ENCODE data around the gene KIF3B.
A peak's percentile ranks its signal among the peaks of the same experiment; 100 is the strongest.
"Not testable (repeated sequence)": the region's sequence is repeated elsewhere in the genome, so short reads cannot be mapped to it uniquely, and the experiment has no call there.

The KIF3B gene

DNA sequence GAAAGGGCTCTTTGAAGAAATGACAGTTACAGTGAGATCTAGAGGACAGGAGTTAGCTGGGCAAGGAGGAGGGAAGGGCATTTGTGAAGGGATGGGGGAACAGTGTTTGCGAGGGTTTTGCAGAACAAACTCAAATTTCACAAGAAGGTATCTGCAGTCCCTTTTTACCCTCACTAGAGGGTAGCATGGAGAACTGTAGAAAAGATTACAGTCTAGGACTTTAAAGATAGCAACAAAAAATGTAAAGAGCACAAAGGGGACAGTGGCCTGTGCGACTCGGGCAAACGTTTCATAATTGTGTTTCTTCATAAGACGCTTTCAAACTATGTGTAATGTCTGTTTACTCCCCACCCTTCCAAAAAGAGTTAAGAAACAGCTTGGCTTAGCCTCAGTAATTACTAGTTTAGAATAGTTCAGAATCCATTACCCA lies 59.5 kb downstream of the KIF3B start:
- H3K4me3 ChIP-seq (replicated peaks; ENCODE audit: low read depth, low read length), result no peak overlapping the region
- no peak for DNase-seq (ENCODE audit: extremely low read depth, low read depth)
- TF ChIP-seq, protein P1, sequence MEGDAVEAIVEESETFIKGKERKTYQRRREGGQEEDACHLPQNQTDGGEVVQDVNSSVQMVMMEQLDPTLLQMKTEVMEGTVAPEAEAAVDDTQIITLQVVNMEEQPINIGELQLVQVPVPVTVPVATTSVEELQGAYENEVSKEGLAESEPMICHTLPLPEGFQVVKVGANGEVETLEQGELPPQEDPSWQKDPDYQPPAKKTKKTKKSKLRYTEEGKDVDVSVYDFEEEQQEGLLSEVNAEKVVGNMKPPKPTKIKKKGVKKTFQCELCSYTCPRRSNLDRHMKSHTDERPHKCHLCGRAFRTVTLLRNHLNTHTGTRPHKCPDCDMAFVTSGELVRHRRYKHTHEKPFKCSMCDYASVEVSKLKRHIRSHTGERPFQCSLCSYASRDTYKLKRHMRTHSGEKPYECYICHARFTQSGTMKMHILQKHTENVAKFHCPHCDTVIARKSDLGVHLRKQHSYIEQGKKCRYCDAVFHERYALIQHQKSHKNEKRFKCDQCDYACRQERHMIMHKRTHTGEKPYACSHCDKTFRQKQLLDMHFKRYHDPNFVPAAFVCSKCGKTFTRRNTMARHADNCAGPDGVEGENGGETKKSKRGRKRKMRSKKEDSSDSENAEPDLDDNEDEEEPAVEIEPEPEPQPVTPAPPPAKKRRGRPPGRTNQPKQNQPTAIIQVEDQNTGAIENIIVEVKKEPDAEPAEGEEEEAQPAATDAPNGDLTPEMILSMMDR (IDR thresholded peaks at IDR 0.05; ENCODE audit: low read depth, low read length, missing control alignments), result peak; percentile 43

DNA sequence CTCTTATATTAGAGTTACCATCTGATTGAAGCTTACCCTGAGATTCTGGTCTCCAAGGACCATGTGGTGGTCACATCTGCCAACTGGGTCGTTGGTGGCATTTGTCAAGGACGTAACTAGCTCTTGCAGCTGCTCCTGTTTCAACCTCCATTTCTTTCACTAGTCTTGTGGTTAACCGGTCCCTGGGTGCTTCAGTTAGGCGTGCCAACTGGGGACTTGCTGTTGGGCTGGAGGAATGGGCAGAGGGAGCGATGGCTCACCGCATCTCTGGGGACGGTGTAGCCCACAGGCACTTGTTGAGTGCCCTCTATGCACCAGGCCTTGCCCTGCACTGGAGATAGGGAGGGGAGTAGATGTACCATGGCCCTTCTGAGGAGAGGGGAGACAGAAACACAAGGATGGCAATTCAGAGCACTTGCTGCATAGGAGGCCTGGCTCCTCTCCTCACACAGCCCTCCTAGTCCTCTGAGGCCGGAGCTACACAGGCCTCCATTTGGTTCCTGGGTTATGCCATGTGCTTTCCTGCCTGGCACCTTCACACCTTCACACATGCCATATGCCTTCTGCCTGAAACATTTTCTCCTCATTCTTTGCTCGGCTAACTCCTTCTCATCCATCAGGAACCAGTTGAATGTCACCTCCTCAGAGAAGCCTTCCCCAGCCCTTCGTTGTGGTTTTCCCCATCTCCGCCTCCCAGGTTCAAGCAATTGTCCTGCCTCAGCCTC lies 60.6 kb downstream of the KIF3B start:
- TF ChIP-seq, protein P1 (IDR thresholded peaks at IDR 0.05; ENCODE audit: low read depth, low read length, missing control alignments), result no peak
- no peak overlapping the region for H3K4me3 ChIP-seq (replicated peaks; ENCODE audit: low read depth, low read length)
- DNase-seq (ENCODE audit: extremely low read depth, low read depth), result no peak

DNA sequence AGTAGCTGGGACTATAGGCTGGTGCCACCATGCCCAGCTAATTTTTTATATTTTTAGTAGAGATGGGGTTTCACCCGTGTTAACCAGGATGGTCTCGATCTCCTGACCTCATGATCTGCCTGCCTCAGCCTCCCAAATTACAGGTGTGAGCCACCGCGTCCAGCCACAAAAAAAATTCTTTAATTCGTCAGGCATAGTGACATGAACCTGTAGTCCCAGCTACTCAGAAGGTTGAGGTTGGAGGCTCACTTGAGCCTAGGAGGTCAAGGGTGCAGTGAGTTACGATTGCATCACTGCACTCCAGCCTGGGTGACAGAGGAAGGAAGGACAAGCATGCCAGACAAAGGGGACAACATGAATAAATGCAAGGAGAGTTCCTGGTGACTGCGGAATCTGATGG lies 61.2 kb downstream of the KIF3B start:
- no peak for DNase-seq (ENCODE audit: extremely low read depth, low read depth)
- H3K4me3 ChIP-seq (replicated peaks; ENCODE audit: low read depth, low read length), result no peak overlapping the region
- TF ChIP-seq, protein P1 (IDR thresholded peaks at IDR 0.05; ENCODE audit: low read depth, low read length, missing control alignments), result no peak

DNA sequence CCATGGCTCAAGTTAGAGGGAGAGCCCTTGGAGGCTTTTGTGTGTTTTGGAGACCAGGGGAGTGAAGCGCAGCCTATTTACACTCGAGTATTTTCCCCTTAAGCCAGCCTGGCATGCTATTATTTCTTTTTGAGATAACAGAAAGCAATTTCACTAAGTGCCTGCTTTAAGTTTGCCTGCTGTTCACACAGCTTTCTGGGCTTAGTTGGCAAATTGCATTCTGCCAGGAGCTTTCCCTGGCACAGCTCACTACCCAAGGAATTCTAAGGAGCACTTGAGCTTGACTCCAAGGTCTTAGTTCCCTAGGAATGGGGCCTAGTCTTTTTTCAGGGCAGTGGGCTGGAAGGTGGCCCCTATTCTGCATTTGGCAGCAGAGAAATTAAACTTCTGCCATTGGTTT lies 61.7 kb downstream of the KIF3B start:
- no peak for DNase-seq (ENCODE audit: extremely low read depth, low read depth)
- TF ChIP-seq, protein P1 (IDR thresholded peaks at IDR 0.05; ENCODE audit: low read depth, low read length, missing control alignments), result no peak
- no peak overlapping the region for H3K4me3 ChIP-seq (replicated peaks; ENCODE audit: low read depth, low read length)

DNA sequence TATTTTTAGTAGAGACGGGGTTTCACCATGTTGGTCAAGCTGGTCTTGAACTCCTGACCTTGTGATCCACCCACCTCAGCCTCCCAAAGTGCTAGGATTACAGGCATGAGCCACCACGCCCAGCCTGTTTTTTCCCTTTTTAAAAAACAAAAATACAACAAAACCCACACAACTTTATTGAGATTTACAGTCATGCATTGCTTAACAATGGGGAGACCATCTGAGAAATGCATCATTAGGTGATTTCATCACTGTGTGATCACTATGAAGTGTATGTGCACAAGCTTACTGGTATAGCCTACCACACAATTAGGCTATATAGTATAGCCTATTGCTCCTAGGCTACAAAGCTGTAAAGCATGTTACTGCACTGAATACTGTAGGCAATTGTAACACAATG lies 63.6 kb downstream of the KIF3B start:
- DNase-seq (ENCODE audit: extremely low read depth, low read depth); H3K4me3 ChIP-seq (replicated peaks; ENCODE audit: low read depth, low read length): not testable (repeated sequence)

DNA sequence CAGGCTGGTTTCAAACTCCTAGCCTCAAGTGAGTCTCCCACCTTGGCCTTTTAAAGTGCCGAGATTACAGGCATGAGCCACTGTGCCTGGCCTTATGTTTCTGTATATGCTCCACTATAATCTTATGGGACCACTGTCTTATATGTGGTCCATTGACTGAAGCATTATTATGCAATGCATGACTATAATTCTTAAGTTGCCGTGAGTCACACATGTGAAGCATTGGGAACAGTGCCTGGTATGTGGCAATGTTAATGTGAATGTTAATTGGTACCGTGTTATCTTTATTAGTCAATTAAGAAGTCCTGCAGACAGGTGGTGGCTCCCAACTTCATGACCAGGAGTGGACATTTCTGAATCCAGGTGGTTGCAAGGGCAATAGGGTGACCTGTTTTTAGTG lies 66.0 kb downstream of the KIF3B start:
- DNase-seq (ENCODE audit: extremely low read depth, low read depth), result no peak
- no peak overlapping the region for H3K4me3 ChIP-seq (replicated peaks; ENCODE audit: low read depth, low read length)
- TF ChIP-seq, protein P1 (IDR thresholded peaks at IDR 0.05; ENCODE audit: low read depth, low read length, missing control alignments), result no peak

DNA sequence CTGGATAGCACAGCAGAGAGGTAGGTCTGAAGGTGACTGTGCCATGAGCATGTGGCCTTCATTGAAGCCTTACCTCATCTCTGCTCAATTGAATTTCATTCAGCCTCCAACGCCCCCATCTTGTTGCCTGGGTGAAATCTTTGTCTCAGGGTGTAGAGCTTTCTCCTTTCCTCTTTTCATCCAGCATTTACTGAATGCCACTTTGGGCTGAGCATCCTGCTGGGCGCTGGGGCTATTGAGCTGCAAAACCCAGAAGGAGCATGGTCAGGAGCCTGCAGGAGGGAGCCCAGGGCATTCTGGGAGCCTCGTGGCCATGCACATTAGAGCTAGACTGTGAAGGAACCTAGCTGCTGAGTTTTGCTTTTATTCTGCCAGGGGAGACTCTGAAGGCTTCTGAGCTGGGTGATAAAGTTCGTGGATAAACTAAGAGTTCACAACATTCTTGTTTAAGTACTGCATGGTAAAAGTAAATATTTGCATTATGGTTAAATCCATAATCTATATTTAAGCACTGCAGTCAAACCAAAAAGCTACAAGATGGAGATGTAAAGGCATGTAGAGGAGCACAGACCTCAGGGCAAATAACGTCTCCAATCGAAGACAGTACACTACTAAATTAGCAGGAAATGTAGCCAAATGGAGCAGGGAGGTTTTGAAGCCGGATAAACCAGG lies 67.5 kb downstream of the KIF3B start:
- TF ChIP-seq, protein P1 (IDR thresholded peaks at IDR 0.05; ENCODE audit: low read depth, low read length, missing control alignments), result no peak
- no peak for DNase-seq (ENCODE audit: extremely low read depth, low read depth)
- H3K4me3 ChIP-seq (replicated peaks; ENCODE audit: low read depth, low read length), result no peak overlapping the region
